GM13976 (cell line): ENCODE measurements around the gene EFNA5.

Experiments used
- DNase-seq: peaks from one replicate; pipeline ENCODE4 v3.0.0; 2012; ENCODE audit warnings: low spot score
- in situ Hi-C: fragments of 300-500 bp; cut with MboI; formaldehyde crosslinking; loops from one replicate; pipeline ENCODE4 v1.12.0; 2022; ENCODE audit warnings: low sequenced_read_pairs, mixed read lengths, inconsistent platforms; ENCODE audit not compliant: unreplicated experiment
- TF ChIP-seq, protein P1 (sequence below): IDR thresholded peaks from 2 replicates; pipeline ENCODE4 v1.5.1; 2012; ENCODE audit warnings: borderline replicate concordance, mild to moderate bottlenecking; ENCODE audit not compliant: insufficient read depth; ENCODE audit errors: extremely low read depth, missing control alignments, control extremely low read depth

EFNA5 gene

DNA sequence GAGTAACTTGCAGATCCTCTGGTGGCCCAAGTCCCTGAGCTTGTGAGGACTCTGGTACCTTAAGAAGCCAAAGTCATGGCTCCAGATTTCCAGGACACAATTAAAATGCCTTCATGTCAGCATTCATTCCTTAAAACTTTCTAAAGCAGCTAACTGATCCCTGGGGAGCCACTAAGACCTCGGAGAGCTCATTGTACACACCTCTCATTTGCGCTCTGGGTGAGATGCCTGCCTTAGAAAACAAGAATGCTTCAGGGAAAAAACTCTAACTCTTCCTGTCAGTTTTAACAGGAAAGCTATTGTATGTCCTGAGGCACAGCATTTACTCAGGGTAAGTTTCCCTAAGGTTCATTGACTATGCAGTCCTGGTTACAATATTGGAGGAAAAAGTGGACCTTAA, 285.0 kb downstream of the EFNA5 start:
- TF ChIP-seq, protein P1, sequence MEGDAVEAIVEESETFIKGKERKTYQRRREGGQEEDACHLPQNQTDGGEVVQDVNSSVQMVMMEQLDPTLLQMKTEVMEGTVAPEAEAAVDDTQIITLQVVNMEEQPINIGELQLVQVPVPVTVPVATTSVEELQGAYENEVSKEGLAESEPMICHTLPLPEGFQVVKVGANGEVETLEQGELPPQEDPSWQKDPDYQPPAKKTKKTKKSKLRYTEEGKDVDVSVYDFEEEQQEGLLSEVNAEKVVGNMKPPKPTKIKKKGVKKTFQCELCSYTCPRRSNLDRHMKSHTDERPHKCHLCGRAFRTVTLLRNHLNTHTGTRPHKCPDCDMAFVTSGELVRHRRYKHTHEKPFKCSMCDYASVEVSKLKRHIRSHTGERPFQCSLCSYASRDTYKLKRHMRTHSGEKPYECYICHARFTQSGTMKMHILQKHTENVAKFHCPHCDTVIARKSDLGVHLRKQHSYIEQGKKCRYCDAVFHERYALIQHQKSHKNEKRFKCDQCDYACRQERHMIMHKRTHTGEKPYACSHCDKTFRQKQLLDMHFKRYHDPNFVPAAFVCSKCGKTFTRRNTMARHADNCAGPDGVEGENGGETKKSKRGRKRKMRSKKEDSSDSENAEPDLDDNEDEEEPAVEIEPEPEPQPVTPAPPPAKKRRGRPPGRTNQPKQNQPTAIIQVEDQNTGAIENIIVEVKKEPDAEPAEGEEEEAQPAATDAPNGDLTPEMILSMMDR, result no peak
- DNase-seq, result no peak
- in situ Hi-C loops, result loop anchor here (25.0 kb wide), 1 partner anchor 177 kb away; no protein-coding TSS in a partner anchor

DNA sequence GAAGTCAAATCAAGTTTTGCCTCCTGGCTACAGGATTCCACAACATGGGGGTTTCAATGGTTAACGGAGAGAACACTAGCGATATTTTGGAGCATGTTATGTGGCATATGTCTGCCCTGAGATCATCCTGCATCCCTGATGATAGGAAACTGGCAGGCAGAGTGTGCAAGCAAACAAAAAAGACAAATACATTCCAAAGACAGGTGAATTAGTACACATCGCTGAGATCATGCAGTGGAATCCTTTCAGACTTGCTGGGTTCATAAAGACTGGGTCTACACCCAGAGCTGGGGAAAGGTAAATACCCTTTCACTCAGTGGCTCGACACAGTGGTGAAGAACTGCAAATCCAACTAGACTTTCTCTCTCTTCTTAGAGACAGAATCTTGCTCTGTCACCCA, 286.5 kb downstream of the EFNA5 start:
- TF ChIP-seq, protein P1, result no peak
- no peak for DNase-seq
- in situ Hi-C loops, result loop anchor here (25.0 kb wide), 1 partner anchor 178 kb away; no protein-coding TSS in a partner anchor

DNA sequence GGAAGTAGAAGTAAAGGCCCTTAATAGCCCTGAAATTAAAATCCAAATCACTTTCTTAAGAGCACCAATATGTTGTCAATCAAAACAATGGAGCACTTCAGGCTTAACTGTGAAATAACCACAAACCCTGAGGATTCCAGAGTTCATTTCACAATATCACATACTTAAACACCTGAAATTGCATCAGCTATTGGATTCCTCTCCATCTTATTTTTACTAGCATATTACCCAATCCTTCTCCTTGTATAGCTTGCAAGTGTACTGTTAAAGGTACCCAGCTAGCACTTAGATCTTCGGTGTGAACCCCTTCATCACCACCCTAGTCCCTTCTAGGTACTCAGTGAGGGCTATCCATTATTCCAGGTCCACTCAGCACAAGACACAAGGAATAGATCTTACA, 287.3 kb downstream of the EFNA5 start:
- in situ Hi-C loops, result loop anchor here (25.0 kb wide), 1 partner anchor 179 kb away; no protein-coding TSS in a partner anchor
- TF ChIP-seq, protein P1, result no peak
- DNase-seq, result no peak

DNA sequence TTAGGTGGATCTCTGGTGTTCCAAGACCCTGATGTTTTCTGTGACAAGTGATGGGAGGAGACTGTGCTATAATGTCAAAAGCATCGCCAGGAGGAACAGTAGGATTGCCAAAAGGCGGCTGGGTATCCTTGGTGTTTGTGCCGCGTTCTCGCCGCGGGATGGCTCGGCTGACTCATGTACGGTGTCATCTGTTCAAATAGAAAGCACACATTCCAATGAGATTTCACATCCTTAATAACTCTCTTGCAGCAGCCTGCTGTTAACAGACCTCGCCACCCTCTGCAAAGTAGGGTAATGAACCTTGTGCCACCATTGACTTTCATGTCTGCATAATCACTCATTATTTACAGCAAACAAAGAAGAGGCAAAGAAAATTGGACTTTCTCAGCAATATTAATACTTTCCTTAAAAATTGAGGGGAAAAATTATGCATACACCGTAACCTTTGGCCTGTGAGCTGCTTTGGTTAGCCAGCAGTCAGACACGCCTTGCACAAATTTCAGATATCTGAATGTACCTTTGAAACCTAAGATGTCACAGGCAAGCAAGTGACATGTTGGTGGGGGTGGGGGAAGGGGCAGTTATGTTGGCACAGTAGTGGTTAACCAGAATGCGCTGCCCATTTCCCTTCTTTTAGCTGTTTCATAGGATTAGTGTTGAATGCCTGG, 289.4 kb downstream of the EFNA5 start:
- TF ChIP-seq, protein P1, result no peak
- DNase-seq, result no peak
- in situ Hi-C loops, result loop anchor here (25.0 kb wide), 1 partner anchor 181 kb away; no protein-coding TSS in a partner anchor

DNA sequence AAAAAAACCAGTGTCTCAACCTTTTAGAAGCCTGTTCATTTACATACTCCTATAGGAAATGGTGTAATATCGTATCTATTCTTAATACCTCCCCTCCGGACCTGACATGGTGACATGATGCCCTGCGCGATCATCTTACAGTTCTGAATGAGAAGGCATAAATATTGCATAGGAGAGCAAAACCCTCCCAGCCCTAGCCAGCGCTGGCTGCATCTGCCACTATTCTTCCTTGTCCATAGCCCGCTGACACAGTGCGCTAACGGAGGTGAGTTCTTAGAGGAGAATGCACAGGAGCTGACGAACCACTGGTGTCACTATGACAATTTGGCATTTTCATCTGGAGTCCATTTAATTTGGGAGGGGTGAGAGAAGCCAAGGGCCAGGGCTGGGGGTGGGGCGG, 290.1 kb downstream of the EFNA5 start:
- no peak for DNase-seq

DNA sequence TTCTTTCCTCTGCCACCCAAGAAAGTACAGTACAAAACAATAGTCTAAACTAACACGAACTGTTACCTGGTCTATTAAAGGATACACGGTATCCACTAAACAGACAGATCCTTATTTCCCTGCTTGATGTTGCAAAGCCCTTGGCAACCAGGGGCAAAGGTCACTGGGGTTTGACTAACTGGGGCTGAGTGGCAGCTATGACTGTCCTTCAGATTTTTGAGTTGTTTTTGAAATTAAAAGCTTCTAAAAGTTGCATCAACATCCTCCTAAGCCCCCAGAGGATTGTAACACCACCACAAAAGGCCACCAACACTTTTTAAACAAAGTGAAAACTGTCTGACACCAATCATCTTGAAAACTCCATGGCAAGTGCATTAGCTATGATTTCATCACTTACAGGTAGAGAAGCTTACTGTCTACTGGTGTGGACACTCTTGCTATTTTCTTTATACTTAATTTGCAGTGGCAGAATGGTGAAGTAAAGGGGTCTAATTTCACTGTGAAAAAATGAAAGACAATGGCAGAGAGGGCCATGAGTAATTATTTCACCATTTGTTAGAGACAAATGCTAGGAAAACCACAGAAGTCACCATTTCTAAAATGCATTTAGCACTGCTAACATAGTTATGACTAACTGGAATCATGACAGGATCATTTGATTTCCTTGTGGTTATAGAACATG, 292.4 kb downstream of the EFNA5 start:
- in situ Hi-C loops, result loop anchor here (25.0 kb wide), 1 partner anchor 184 kb away; no protein-coding TSS in a partner anchor
- no peak for DNase-seq
- TF ChIP-seq, protein P1, result no peak

More for the DNA sequence above, 290.1 kb downstream of the EFNA5 start:
- TF ChIP-seq, protein P1, result no peak
- in situ Hi-C loops, result loop anchor here (25.0 kb wide), 1 partner anchor 182 kb away; no protein-coding TSS in a partner anchor
